ENCODE data around the gene RBM42.

RBM42 gene

DNA sequence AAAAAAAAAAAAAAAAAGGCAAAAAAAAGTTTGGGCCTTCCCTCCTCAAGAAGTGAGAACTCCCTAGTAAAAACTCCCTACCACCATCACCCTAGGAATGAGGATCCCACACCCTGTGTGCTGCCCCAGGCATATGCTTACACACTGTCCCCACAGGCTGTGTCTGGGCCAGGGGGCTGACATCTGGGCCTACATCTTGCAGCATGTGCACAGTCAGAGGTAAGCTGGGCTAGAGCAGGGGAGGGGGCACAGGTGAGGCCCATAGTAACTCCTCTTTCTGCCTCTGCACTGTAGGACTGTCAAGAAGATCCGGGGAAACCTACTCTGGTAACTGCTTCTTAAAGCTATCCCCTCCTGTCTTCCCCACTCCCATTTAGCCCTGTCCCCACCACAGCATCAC, 15.3 kb upstream of the RBM42 start:
- H3K4me3 ChIP-seq (replicated peaks; ENCODE audit: low read depth, low read length), result no peak overlapping the region

DNA sequence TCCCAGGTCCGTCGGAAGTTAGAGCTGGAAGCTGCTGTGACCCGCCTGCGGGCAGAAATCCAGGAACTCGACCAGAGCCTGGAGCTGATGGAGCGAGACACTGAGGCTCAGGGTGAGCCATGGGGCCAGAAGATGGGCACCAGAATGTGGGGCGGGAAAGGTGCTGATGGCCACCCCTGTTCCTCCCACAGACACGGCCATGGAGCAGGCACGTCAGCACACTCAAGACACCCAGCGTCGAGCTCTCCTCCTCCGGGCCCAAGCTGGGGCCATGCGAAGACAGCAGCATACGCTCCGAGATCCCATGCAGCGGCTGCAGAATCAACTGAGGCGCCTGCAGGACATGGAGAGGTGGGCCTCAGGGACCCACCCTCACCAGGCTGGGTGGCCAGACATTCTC, 13.8 kb upstream of the RBM42 start:
- H3K27me3 ChIP-seq (replicated peaks; ENCODE audit: control insufficient read depth, insufficient read depth, low read length), result no peaks in the 10 kb centered on the region
- TF ChIP-seq, protein P1, sequence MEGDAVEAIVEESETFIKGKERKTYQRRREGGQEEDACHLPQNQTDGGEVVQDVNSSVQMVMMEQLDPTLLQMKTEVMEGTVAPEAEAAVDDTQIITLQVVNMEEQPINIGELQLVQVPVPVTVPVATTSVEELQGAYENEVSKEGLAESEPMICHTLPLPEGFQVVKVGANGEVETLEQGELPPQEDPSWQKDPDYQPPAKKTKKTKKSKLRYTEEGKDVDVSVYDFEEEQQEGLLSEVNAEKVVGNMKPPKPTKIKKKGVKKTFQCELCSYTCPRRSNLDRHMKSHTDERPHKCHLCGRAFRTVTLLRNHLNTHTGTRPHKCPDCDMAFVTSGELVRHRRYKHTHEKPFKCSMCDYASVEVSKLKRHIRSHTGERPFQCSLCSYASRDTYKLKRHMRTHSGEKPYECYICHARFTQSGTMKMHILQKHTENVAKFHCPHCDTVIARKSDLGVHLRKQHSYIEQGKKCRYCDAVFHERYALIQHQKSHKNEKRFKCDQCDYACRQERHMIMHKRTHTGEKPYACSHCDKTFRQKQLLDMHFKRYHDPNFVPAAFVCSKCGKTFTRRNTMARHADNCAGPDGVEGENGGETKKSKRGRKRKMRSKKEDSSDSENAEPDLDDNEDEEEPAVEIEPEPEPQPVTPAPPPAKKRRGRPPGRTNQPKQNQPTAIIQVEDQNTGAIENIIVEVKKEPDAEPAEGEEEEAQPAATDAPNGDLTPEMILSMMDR (IDR thresholded peaks at IDR 0.05; ENCODE audit: insufficient read depth, low read length, poor library complexity, severe bottlenecking), result no peak
- H3K4me3 ChIP-seq (replicated peaks; ENCODE audit: low read depth, low read length), result no peak overlapping the region
- peaks cover 22% of the 10 kb centered on the region for H3K36me3 ChIP-seq (ENCODE audit: control insufficient read depth, insufficient read depth, low read length)
- no peak for DNase-seq (ENCODE audit: extremely low read depth, insufficient read length)

More for the DNA sequence above, 15.3 kb upstream of the RBM42 start:
- TF ChIP-seq, protein P1 (IDR thresholded peaks at IDR 0.05; ENCODE audit: insufficient read depth, low read length, poor library complexity, severe bottlenecking), result no peak
- H3K36me3 ChIP-seq (ENCODE audit: control insufficient read depth, insufficient read depth, low read length), result peaks cover 17% of the 10 kb centered on the region
- no peaks in the 10 kb centered on the region for H3K27me3 ChIP-seq (replicated peaks; ENCODE audit: control insufficient read depth, insufficient read depth, low read length)
- DNase-seq (ENCODE audit: extremely low read depth, insufficient read length), result no peak

DNA sequence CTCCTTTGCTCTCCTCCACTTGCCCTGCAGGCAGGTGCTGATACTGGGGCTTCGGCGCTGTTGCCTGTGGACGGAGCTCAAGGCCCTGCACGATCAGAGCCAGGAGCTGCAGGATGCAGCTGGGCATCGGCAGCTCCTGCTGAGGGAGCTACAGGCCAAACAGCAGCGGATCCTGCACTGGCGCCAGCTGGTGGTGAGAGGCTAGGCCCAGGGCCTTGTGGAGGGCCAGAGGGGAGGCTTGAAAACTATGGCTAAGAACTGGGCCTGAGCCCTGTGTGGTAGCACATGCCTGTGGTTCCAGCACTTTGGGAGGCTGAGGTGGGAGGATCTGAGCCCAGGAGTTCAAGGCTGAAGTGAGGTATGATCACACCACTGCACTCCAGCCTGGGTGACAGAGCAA, 10.0 kb upstream of the RBM42 start:
- DNase-seq (ENCODE audit: extremely low read depth, insufficient read length), result no peak
- peaks cover 34% of the 10 kb centered on the region for H3K36me3 ChIP-seq (ENCODE audit: control insufficient read depth, insufficient read depth, low read length)

DNA sequence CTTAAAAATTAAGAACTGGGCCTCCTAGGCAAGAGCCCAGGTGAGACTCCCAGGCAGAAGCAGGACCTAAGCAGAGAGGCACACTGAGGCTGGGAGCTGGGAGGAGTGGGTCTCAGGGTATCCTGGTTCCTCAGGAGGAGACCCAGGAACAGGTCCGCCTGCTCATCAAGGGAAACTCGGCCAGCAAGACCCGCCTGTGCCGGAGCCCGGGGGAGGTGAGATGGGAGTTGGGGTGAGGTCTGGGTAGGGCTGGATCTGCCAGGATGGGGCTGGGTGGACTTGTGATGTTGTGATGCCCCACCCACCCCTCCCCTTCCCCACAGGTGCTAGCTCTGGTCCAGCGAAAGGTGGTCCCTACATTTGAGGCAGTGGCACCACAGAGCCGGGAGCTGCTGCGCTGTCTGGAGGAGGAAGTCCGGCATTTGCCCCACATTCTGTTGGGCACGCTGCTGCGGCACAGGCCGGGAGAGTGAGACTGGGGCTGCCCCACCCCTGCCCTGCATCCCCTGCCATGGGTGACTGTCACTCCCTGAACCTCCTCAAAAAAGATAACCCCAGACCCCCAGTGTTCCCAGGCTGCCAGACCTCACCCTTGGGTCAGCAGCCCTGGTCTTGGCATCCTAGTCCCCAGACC, 9.4 kb upstream of the RBM42 start:
- Histone ChIP-seq H3K4me3 (replicated peaks; ENCODE audit: low read depth, low read length) (no peak overlapping the region), H3K27me3 (replicated peaks; ENCODE audit: control insufficient read depth, insufficient read depth, low read length) (no peaks in the 10 kb centered on the region), H3K36me3 (ENCODE audit: control insufficient read depth, insufficient read depth, low read length) (peaks cover 34% of the 10 kb centered on the region)
- no peak for DNase-seq (ENCODE audit: extremely low read depth, insufficient read length)
- TF ChIP-seq, protein P1 (IDR thresholded peaks at IDR 0.05; ENCODE audit: insufficient read depth, low read length, poor library complexity, severe bottlenecking), result no peak

More for the DNA sequence above, 10.0 kb upstream of the RBM42 start:
- Histone ChIP-seq H3K27me3 (replicated peaks; ENCODE audit: control insufficient read depth, insufficient read depth, low read length) (no peaks in the 10 kb centered on the region), H3K4me3 (replicated peaks; ENCODE audit: low read depth, low read length) (no peak overlapping the region)
- TF ChIP-seq, protein P1 (IDR thresholded peaks at IDR 0.05; ENCODE audit: insufficient read depth, low read length, poor library complexity, severe bottlenecking), result no peak

DNA sequence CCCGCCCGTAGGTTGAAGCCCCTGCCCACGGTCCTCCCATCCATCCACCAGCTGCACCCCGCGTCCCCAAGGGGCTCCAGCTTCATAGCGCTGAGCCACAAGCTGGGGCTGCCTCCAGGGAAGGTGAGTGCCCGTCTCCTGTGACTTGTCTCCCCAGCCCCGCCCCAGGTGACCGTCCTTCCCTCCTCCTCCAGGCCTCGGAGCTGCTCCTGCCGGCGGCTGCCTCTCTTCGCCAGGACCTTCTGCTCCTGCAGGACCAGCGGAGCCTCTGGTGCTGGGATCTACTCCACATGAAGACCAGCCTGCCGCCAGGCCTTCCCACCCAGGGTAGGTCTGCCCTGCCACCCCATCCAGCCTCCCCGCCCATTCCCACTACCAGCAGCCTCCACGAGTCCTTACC, 8.8 kb upstream of the RBM42 start:
- Histone ChIP-seq H3K36me3 (ENCODE audit: control insufficient read depth, insufficient read depth, low read length) (peaks cover 34% of the 10 kb centered on the region), H3K27me3 (replicated peaks; ENCODE audit: control insufficient read depth, insufficient read depth, low read length) (no peaks in the 10 kb centered on the region), H3K4me3 (replicated peaks; ENCODE audit: low read depth, low read length) (no peak overlapping the region)
- TF ChIP-seq, protein P1 (IDR thresholded peaks at IDR 0.05; ENCODE audit: insufficient read depth, low read length, poor library complexity, severe bottlenecking), result no peak
- no peak for DNase-seq (ENCODE audit: extremely low read depth, insufficient read length)

DNA sequence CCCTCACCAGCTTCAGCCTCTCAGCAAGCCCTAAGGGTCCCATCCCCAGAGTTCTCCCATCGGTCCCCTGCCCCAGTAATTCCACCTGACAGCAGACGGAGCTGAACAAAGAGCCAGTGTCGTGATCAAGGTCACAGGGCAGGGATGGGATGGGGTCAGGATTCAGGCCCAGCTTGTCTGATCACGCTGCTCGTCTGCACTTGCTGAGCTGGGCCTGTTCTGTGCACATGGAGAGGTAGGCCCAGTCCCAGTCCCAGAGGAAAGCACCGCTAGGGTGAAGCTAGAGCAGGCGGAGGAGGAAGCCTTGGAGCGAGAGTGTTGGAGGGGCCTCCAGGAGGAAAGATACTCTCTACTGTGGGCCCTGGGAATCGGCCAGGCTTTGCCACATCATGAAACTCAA, 7.1 kb upstream of the RBM42 start:
- H3K36me3 ChIP-seq (ENCODE audit: control insufficient read depth, insufficient read depth, low read length), result peaks cover 28% of the 10 kb centered on the region
- no peak for DNase-seq (ENCODE audit: extremely low read depth, insufficient read length)
- H3K27me3 ChIP-seq (replicated peaks; ENCODE audit: control insufficient read depth, insufficient read depth, low read length), result no peaks in the 10 kb centered on the region
- TF ChIP-seq, protein P1 (IDR thresholded peaks at IDR 0.05; ENCODE audit: insufficient read depth, low read length, poor library complexity, severe bottlenecking), result no peak
- H3K4me3 ChIP-seq (replicated peaks; ENCODE audit: low read depth, low read length), result no peak overlapping the region

Measured in GM06990 (cell line).